Stimulated activated CD4-positive, alpha-beta T cell treated with anti-CD3 and anti-CD28 coated beads, Interleukin-1b, Interleukin-23, amount 100 ng/mL, for 48 hours (primary cell): ENCODE data around the gene CD55.

Experiments
- DNase-seq: peaks from one replicate; pipeline ENCODE4 v3.0.0-alpha.2; 2020

CD55 gene

GRCh38 chr1:207331354-207332313, 10.2 kb downstream of the CD55 start:
- no peak for DNase-seq

GRCh38 chr1:207333009-207333600, 11.6 kb downstream of the CD55 start:
- DNase-seq, result no peak

DNA sequence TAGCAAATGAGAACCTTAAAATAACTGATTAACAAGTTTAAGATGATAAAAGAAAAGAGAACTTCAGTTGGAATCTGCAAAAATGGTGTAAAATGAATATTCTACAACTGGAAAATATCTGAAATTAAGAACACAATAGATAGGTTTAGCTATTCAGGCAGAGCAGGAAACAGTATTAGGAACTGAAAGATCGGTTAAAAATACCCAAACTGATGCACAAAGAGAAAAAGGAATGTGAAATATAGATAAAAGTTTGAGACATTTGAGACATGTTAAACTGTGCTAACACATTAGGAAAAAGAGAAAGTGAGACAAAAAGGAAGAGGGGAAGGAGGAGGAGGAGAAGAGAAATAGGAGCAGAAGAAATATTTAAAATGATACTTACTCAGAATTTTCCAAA, 12.1 kb downstream of the CD55 start:
- DNase-seq, result no peak

DNA sequence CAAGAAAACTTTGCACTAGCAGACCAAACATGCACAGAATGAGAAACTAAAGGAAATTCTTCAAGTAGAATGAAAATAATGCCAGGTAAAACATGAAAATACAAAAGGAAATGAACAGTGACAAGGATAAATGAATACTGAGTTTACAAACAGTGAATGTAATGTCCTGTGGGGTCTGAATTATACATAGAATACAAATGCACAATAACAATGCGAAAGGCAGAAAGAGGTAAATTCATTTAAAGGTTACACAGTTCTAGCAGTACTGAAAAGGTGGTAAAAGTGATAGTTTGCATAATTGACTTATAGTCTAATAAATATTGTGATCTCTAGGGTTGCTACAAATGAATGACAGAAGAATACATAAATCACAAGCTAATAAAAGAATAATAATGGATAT, 12.9 kb downstream of the CD55 start:
- DNase-seq, result no peak

GRCh38 chr1:207335138-207335537, 13.7 kb downstream of the CD55 start:
- DNase-seq, result no peak

DNA sequence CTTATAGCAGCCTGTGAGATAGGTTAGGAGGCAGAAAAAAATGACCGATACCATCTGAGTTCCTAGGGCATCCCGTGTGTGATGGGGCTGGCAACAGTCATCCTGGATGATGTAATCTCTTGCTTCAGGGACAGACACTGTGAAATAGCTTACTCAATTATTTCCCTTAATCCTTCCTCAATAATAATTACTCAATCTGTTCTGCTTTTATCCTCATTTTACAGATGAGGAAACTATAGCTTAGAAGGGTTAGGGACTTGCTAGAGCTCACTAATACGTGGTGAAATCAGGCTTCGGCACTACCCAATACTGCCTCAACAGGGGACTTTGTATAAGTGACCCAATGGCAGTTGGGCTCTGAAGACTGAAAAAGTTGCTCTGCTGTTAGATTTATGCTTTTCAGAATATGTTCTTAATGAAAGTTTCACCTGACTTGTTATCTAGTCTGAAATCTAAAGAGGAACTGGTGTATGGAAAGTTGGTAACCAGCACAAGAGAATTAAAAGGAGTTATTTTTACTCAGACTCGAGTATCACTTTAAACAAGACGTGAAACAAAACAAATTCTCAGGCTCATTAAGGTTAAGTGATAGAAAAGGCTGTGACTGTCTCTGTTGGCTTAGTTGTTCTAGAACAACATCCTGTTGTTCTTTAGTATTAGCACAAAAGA, 14.4 kb downstream of the CD55 start:
- DNase-seq, result peak; percentile 9

DNA sequence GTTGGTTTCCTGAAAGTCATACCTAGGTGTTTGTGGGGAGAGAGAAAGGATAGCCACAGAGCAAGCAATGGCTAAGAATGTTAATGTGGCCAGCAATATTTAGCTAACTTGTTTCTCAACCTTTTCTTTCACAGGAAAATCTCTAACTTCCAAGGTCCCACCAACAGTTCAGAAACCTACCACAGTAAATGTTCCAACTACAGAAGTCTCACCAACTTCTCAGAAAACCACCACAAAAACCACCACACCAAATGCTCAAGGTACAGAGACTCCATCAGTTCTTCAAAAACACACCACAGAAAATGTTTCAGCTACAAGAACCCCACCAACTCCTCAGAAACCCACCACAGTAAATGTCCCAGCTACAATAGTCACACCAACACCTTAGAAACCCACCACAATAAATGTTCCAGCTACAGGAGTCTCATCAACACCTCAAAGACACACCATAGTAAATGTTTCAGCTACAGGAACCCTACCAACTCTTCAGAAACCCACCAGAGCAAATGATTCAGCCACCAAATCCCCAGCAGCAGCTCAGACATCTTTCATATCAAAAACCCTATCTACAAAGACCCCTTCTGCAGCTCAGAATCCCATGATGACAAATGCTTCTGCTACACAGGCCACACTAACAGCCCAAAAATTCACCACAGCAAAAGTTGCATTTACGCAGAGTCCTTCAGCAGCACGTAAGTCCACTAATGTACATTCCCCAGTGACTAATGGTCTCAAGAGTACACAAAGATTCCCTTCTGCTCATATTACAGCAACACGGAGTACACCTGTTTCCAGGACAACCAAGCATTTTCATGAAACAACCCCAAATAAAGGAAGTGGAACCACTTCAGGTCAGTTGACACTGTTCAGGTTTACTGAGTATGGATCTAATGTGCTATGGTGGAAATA, 15.3 kb downstream of the CD55 start:
- peak; percentile 39 for DNase-seq

GRCh38 chr1:207342332-207342731, 20.9 kb downstream of the CD55 start:
- no peak for DNase-seq

DNA sequence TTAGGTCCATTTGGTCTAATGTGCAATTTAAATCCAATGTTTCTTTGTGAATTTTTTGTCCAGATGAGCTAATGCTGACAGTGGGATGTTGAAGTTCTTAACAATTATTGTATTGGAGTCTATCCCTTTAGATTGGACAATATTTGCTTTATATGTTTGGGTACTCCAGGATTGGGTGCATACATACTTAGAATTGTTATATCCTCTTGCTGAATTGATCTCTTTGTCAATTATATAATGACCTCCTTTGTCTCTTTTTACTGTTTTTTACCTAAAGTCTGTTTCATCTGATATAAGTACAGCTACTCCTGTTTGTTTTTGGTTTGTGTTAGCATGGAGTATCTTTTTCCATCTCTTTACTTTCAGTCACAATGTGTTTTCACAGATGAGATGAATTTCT, 22.2 kb downstream of the CD55 start:
- no peak for DNase-seq

- no peak for DNase-seq
Observed at GRCh38 chr1:207344221-207344620, 22.7 kb downstream of the CD55 start.

GRCh38 chr1:207345644-207346477, 24.4 kb downstream of the CD55 start:
- no peak for DNase-seq

DNA sequence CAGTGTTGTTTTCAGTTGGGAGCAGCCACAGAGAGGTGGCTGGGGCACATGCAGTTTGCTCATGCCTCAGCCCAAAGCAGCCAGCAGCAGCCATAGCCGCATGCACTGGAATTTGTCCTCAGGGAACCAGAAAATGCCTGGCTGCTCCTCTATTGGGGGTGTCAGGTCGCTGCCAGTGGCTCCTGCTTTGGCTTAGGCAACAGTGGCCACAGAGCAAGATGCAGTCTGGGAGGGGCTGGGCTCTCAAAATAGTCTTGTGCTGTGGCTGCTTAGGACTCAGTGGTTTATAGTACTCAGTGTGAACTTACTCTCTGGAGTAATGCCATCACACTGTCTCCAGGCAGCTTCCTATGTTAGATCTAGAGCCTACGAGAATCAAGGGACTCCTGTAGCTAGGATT, 25.0 kb downstream of the CD55 start:
- DNase-seq, result no peak

DNA sequence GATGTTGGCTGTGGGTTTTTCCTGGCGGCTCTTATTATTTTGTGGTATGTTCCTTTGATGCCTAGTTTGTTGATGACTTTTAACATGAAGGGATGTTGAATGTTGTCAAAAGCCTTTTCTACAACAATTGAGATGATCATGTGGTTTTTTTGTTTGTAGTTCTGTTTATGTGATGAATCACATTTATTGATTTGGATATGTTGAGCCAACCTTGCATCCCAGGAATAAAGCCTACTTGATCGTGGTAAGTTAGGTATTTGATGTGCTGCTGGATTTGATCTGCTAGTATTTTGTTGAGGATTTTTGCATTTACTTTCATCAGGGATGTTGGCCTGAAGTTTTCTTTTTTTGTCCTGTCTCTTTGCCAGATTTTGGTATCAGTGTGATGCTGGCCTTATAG, 28.5 kb downstream of the CD55 start:
- DNase-seq, result no peak

DNA sequence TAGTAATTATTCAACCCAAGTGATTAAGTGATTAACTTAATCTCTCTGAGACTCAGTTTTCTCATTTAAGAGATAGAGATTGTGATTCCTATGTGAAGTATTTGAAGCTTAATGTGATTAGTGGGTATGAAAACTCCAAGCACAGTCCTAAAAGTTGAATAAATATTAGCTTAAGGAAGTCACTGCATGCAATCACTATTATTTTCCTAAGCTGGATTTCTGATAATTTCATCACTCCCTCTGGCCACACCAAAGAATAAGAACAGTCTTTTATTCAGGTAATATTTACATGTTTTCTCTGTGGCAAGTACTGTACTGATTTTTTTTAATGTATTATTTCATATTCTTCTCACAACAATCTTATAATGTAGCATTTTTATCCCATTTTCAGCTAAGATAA, 31.1 kb downstream of the CD55 start:
- DNase-seq, result no peak

- DNase-seq, result no peak
Observed at GRCh38 chr1:207355060-207355459, 33.6 kb downstream of the CD55 start.

GRCh38 chr1:207355513-207356295, 34.2 kb downstream of the CD55 start:
- no peak for DNase-seq

DNA sequence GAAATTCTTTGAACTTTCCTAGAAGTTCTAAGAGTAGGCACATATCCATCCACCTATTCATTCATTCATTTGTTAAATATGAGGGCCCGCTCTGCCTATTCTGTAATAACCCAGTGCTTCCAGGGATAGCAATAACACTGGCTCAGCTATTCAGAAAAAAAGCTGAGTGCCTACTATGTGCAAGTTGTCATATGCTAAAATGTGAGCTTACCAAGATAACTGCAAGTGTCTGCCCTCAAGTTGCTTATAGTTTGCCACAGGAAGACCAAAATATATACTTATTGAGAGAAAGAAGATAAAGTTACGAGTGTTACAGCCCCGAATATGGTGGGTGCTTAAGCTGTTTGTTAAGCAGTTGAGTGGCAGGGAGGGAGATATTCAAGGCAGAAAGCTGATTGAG, 39.6 kb downstream of the CD55 start:
- DNase-seq, result no peak

DNA sequence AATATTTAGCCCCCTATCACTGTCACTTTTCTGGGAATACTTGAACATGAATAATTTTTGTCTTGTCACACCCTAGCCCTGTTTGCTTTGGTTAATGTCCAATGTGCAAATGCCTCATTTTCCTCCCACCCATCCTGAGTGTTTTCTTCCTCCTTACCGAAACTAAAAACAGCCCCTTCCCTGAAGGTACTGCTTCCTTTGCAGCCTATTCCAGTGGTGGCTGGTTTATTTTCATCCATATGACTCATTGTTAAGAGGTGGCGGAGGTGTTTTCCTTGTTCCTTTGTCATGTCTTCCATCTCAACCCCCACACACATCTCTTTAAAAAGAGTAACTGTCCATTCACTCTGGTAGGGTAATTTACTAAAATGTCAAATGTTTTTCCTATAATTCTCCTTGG, 40.4 kb downstream of the CD55 start:
- DNase-seq, result no peak

DNA sequence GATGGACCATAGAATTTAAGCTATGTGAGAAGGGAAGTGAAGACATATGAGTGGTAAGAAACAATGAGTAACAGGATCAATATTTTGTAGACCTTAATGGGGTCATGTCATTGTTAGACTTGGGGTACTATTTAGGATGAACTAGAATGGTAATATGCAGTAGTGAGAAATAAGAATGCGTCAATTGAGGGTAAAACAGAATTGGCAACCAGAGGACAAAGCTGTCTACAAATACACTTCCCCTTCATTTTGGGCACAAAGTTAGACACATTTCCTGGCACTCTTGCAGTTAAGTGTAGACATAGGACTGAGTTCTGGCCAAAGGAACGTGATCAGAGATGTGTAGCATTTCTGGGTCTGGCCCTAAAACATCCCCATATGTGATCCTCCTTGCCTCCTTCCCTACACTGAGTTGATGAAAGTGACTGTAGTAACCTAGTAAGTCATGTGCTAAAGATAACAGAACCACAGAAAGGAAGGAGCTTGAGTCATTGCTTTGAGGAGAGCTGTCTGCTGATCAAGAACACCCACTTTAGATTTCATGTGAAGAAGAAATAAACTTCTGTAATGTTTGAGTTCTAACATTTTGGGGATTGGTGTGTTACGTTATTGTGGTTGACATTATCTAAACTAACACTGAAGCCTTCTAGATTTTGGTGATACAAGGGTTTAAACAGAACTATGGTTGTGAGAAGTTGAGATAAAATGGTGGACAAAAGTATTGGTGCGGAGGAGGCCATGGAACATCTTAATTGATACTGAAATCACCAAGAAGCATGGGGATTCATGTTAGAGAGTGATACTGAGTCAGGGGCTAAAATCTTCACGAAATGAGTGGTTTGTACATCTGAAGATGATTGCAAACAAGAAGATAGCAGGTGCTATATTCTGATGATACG, 41.7 kb downstream of the CD55 start:
- peak; percentile 21 for DNase-seq

DNA sequence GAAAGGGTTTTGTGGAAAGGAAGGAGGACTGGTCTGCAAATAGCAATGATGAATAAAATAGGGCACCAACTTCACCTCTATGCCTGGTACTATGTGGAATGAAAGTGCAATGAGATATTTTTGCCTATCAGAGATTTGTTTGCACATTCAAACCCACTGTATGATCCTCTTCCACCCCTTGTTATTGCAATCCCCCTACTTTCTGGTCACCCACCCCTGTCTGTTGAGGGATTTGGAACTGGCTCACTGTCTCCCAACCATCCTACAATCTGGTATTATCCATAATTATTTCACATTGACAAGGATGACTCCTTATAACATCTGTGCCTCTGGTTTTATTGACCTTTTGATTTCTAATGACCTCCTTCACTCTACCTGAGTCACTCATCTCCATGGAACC, 42.4 kb downstream of the CD55 start:
- no peak for DNase-seq
